Progenitor cell of endocrine pancreas (in vitro differentiated cells): ENCODE measurements around the gene MTMR3. TPM values are rescaled to one million over a fixed set of nuclear protein-coding genes. Genes with fewer than 3 reads are reported as not detected.

Source experiments
- DNase-seq: peaks from one replicate; pipeline ENCODE4 v3.0.0; 2021; ENCODE audit warnings: low spot score; ENCODE audit not compliant: unreplicated experiment
- H3K27ac Mint-ChIP-seq: 2 replicates; pipeline ENCODE4 v1.8.0; 2021; ENCODE audit warnings: mild to moderate bottlenecking, moderate library complexity, mixed read lengths
- H3K27me3 Mint-ChIP-seq: 2 replicates; pipeline ENCODE4 v1.8.0; 2021; ENCODE audit warnings: mixed read lengths
- H3K36me3 Mint-ChIP-seq: 2 replicates; pipeline ENCODE4 v1.8.0; 2022; ENCODE audit warnings: mixed read lengths; ENCODE audit not compliant: insufficient read depth
- H3K4me1 Mint-ChIP-seq: 2 replicates; pipeline ENCODE4 v1.8.0; 2021; ENCODE audit warnings: low read depth, mixed read lengths
- H3K4me3 Mint-ChIP-seq: 2 replicates; pipeline ENCODE4 v1.8.0; 2021; ENCODE audit warnings: low read depth, mild to moderate bottlenecking, moderate library complexity, mixed read lengths
- H3K9me3 Mint-ChIP-seq: 2 replicates; pipeline ENCODE4 v1.8.0; 2021; ENCODE audit warnings: low read depth, mixed read lengths
- total RNA-seq: library from RNA; stranded (reverse); gene quantifications from 2 replicates; pipeline ENCODE4 v1.2.1, GENCODE V29; 2021
- TF ChIP-seq, protein P1 (sequence below): fragments of 200-600 bp; sonication (generic); IDR thresholded peaks from one replicate; pipeline ENCODE4 v1.5.0; 2021; ENCODE audit warnings: antibody characterized with exemption, mild to moderate bottlenecking; ENCODE audit not compliant: unreplicated experiment

The MTMR3 gene
- total RNA-seq, 1 donor from 2014 or later, result 51.0 TPM

DNA sequence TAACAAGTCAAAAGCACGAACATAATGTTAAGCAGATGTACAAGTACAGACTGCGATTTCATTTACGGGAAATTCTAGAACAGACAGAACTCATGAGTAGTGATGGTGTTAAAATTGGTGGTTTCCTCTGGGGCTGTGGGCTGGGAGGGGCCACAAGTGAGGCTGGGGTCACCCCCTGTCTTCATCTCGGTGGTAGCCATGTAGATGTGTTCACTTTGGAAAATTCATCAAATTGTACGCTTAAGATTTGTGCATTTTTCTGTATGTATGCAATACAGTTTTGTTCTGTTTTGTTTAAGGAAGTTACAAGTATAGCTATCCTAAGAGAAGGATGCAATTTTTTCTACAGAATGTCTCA is 44.4 kb upstream of the MTMR3 start:
- TF ChIP-seq, protein P1, sequence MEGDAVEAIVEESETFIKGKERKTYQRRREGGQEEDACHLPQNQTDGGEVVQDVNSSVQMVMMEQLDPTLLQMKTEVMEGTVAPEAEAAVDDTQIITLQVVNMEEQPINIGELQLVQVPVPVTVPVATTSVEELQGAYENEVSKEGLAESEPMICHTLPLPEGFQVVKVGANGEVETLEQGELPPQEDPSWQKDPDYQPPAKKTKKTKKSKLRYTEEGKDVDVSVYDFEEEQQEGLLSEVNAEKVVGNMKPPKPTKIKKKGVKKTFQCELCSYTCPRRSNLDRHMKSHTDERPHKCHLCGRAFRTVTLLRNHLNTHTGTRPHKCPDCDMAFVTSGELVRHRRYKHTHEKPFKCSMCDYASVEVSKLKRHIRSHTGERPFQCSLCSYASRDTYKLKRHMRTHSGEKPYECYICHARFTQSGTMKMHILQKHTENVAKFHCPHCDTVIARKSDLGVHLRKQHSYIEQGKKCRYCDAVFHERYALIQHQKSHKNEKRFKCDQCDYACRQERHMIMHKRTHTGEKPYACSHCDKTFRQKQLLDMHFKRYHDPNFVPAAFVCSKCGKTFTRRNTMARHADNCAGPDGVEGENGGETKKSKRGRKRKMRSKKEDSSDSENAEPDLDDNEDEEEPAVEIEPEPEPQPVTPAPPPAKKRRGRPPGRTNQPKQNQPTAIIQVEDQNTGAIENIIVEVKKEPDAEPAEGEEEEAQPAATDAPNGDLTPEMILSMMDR, result no peak

DNA sequence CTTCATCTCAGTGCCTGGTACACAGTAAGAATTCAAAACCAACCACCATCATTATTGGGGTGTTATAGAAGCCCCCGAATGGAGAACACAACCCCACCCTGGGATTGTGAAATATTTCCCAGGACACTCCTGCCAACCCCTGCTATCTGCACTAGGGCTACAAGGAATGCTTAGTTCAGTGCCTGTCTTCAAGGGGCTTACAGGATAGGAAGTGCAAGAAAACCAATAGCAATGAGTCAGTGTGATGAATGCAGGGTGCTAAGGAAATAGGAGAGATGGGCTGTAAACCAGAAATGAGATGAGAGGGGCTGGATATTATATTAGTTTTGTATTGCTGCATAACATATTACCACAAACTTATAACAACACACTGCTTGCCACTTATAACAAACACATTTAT is 43.9 kb upstream of the MTMR3 start:
- no peak overlapping the region for H3K4me3 Mint-ChIP-seq
- TF ChIP-seq, protein P1, result no peak
- DNase-seq, result no peak
- H3K9me3 Mint-ChIP-seq, result no peaks in the 10 kb centered on the region
- H3K27ac Mint-ChIP-seq, result no peak overlapping the region
- no peaks in the 10 kb centered on the region for H3K27me3 Mint-ChIP-seq
- H3K36me3 Mint-ChIP-seq, result peaks cover 1% of the 10 kb centered on the region
- H3K4me1 Mint-ChIP-seq, result peaks cover 12% of the 10 kb centered on the region

More for the DNA sequence above, 44.4 kb upstream of the MTMR3 start:
- Mint-ChIP-seq H3K4me3 (peak overlapping the region; percentile 94), H3K27ac (peak overlapping the region; percentile 92), H3K36me3 (peaks cover 1% of the 10 kb centered on the region), H3K4me1 (peaks cover 12% of the 10 kb centered on the region), H3K27me3 (no peaks in the 10 kb centered on the region), H3K9me3 (no peaks in the 10 kb centered on the region)
- DNase-seq, result no peak

DNA sequence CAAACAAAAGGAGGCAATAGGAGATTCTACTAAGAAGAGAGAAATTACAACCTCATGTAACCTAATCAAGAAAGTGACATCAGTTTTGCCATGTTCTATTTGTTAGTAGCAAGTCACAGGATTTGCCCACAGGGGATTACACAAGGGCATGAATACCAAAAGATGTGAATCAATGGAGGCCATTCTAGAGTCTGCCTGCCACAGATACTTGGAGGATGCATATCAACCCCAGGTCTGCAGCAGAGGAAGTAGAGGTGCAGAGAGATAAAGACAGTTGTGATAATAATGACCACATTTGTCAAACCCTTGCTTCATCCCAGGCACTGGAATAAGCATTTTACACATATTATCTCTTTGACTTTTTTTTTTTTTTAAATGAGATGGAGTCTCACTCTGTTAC is 42.5 kb upstream of the MTMR3 start:
- DNase-seq, result no peak

DNA sequence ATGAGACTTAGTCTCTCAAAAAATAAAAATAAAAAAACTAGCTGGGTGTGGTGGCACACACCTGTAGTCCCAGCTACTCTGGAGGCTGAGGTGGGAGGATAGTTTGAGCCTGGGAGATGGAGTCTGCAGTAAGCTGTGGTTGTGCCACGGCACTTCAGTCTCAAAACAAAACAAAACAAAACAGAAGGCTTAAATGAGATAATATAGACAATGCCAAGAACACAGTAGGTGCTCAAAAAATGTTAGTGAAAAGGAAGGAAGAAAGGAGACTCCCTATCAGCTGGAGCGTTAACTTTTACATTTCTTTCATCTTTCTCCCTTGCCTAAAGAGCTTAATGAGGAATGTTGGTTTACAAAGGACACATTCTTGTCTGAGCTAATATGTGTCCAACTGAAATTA is 40.8 kb upstream of the MTMR3 start:
- TF ChIP-seq, protein P1, result no peak
- H3K4me1 Mint-ChIP-seq, result peaks cover 8% of the 10 kb centered on the region

More for the DNA sequence above, 42.5 kb upstream of the MTMR3 start:
- Mint-ChIP-seq H3K4me3 (no peak overlapping the region), H3K27ac (no peak overlapping the region), H3K27me3 (no peaks in the 10 kb centered on the region), H3K9me3 (no peaks in the 10 kb centered on the region), H3K4me1 (peaks cover 12% of the 10 kb centered on the region), H3K36me3 (no peaks in the 10 kb centered on the region)
- TF ChIP-seq, protein P1, result no peak

DNA sequence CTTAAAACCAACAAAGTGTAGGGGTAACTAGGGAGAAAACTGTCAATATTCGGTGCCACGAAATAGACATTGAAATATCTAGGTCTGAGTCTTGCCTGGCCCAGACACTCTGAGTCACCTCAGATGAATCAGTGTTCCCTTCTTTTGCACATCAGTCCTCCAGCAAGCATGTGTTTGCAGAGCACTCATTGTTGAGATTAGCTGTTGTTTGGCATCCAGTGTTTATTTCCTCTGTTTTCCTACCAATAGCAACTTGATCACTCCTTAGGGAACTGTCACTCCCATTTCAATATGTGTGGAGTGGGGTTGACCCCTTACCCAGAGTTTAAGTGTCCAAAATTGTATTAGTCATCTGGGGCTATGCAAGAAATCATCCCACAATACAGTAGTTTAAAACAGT is 40.2 kb upstream of the MTMR3 start:
- H3K4me1 Mint-ChIP-seq, result peaks cover 3% of the 10 kb centered on the region

More for the DNA sequence above, 40.8 kb upstream of the MTMR3 start:
- DNase-seq, result no peak
- Mint-ChIP-seq H3K36me3 (no peaks in the 10 kb centered on the region), H3K9me3 (peaks cover 3% of the 10 kb centered on the region), H3K4me3 (no peak overlapping the region), H3K27ac (no peak overlapping the region), H3K27me3 (no peaks in the 10 kb centered on the region)

More for the DNA sequence above, 40.2 kb upstream of the MTMR3 start:
- Mint-ChIP-seq H3K27ac (no peak overlapping the region), H3K9me3 (peaks cover 3% of the 10 kb centered on the region), H3K36me3 (no peaks in the 10 kb centered on the region), H3K27me3 (no peaks in the 10 kb centered on the region), H3K4me3 (no peak overlapping the region)
- no peak for DNase-seq
- TF ChIP-seq, protein P1, result no peak
